Measurements from ENCODE around the gene NRCAM.

Gene NRCAM

DNA sequence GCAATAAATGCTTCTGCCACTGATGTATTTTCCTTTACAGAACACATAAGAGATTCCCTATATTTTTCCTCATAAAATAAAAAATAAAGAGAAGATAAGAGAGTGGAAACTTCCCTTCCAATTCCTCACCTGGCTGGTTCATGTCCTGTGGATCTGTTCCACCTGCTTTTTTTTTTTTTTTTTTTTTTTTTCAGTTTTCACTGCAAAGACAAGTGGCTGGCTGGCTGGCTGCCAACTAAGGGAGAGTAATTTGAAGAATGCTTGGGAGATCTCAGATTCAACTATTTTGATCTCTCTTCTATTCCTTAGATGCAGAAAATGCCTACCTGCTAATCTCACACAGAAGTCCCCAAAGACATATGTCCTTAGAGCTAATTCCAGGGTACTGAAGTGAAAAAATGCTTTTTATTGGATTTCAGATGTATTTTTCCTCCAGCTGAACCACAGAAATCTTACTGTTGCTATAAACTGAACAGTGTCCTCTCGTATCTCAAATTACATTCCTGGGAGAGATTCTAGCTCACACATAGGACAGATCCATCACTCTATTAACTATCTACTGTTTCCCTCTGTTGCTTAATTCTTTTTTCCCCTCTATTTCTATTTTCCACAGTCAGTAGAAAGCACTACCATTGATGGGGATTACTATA, 120.8 kb downstream of the NRCAM start:
- no peak for DNase-seq

DNA sequence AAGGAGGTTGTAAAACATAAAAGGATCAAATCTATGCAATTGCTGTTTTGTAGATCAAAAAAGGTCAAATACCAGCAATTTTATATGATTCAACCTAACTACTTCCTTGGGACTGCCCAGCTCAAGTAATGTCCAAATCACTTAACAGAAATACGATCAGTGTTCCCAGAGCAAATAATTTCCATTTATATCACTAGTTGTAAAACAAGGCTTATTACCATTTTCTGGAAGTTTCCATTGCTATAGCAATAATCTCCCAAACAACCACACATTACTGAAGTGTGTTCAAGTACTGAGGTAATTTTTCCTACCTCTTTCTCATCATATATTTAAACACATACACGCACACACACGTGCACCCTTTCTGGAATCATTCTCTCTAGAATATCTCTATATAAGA, 123.3 kb downstream of the NRCAM start:
- DNase-seq: no peak

DNA sequence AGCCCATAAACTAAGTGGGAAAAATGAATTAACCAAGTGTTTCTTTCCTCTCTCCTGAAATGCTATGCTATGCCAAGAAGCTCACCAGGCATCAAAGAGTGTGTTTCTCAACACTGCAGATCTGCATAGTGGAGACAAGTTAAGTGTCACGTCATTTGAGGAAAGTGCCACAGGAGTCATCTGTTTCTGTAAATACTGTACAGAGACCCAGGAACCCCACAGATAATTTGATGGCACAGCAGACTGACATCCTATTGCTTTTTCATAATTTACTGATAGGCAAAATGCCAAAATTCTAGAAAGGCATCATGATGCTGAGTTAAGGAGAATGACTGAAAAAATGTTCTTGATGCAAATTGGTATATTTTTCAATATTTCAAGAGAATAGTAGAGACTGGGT, 124.3 kb downstream of the NRCAM start:
- DNase-seq: no peak

DNA sequence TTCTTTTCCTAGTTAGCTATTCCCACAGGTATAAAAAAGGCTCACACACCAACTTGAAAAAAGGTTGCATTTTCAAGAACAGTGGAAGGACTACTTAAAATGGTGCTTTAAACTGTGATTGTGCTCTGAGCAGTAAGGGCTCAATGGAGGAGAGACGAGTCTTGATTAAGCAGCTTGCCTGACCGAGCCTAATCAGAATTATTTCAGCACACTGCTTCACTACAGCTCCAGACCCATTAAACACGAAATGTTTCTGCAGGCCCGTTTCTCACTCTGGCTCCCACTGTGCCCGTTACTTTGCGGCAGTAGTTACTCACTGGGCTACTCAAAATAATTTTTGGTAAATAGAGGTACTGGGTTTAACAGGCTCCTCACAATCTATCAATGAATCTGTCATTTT, 126.0 kb downstream of the NRCAM start:
- no peak for DNase-seq

DNA sequence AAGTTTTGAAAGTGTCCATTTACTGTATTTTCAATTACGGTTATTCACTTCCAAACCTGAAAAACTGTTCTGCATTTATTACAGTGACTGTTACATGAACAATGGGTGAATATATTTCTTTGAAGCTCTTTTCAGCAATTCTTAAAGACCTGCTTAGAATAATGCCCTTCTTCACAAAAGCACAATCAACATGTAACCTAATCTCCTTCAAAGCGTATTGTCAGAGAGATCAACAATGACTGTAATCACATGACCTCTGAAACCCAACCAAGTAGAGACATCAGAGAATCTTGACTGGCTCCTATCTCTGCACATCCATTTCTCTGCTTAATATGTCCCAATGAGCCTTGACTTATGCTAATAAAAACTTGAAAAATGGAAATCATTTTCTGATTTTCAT, 126.7 kb downstream of the NRCAM start:
- no peak for DNase-seq

DNA sequence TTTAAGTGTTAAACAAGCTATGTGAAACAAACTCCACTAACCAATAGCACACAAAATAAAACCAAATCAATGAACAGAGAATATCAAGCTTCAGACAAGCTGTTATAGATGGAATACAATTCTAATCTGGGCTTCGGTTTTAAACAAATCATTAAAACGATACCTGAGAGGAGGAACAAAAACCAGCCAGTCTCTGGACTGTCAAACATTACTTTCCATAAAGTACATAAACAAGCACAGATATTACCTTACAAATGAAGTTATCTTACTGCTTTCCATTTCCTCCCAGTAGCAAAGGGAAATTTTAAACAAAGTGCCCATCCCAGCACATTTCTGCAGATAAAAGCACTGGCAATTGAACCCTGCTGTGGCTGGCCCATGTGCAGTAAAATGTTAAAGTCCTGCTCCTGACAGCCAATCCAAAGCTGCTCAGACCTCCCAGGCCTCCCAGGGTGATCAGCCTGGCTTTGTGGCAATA, 128.0 kb downstream of the NRCAM start:
- DNase-seq: no peak

DNA sequence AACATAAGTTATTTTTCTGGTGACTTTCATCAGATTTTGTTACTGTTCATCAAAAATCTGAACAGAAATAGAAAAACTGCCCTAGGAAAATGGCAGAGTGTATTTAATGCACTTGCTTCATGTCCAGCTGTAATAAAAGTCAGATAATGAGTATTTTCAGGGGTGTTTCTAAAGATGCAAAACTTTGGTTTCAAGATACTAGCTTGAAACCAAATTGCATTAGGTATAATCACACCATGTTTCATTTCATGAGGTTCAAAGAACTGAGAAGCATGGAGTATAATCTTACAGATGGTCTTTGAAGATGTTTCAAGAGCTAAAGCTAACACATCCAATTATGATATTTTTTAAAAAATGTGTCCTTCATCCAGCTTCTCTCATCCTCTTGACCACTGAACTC, 128.9 kb downstream of the NRCAM start:
- DNase-seq: no peak

DNA sequence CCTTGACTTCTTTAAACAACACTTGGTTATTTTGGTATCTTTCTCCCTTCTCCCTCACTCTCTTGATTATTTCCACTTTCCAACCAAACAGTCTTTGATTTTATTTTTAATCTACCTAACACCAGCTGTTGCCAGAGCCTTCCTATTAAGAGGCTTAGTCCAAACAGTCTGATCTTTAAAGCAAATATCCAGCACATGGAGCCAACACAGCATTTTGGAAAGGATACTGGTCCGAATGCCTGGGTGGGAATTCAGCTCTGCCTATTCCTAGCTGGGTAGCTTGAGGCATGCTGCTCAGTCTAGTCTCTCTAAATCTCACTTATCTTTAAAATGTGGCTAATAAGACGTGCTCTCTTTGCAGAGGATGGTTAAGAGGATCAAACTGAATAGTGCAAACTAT, 129.3 kb downstream of the NRCAM start:
- DNase-seq: no peak

DNA sequence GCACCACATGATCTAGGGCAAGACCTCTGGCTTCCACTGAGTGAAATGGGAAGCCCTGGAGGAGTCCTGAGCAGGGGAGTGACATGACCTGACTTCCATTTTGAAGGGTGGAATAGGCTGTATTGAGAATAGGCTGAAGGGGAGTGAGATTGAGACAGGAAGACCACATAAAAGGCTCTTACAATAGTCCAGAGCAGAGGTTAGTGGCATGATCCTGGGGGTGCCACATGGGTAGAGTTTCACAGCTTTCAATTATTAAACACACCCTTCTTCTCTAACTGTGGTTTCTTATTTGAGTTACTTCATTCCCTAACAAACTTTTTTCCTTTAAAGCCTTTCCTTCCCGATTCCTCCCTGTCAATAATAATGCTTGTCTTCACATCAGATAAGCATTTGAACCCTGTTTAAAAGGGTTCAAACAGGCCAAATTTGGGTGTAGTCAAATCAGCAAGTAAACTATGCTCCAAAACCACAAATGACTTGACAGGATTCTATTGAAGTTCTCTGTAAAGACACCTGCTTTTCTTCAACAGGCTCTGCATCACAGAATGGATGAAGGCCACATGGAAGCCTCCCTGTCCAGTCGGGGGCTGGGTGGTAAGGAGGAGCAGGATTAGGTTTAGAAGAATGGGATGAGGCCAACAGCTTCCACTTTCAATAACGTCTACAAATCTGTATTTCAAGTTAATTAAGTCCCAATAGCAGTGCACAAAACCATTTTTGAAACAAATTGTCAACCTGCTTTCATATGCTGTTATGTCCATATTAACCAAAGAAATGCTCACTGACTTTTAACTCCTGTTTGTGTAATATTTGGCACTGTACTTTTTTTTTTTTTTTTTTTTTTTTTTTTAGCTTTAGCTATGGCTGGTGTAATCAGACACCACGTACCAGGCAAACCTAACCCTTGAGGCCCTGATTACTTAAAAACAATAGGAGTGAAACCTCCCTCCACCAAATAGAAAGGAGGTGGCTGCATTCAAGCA, 131.9 kb downstream of the NRCAM start:
- DNase-seq: no peak

DNA sequence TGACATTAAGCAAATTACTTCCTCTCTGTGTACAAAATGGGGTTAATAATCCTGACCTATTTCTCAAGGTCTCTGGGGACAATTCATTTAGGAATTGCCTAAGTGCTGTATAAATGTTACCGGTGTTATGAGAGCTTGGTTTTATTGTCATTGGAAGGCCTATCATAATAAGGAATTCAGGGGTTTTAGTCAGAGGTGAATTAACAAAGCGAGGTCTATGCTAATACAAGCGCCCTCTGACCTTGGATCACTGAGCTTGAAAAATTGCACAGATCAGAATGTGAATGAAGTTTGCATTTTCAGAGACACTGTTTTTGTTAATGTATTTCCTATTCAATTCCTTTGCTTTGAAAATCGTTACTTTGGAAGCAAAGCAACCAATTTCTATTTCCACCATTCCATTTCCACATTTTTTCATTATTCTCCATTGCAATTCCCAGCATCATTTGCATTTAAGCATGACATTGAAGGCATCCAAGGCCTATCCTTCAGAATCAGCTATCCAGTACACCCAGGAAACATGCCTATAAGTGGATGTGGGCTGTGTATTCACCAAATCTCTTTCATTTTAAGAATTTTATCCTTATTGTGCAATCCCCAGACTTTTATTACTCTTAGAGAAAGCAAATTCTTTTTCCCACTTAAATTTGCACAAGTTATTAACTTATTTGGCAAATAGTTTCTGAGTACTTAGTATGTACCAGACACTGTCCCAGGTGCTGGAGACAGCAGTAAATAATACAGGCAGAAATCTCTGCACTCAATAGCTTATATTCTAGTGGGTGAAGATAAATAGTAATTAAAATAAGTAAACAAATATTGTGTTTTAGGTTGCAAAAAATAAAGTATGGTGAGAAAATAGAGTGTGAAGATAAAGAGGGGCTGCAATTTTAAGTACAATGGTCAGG, 133.1 kb downstream of the NRCAM start:
- DNase-seq: no peak

DNA sequence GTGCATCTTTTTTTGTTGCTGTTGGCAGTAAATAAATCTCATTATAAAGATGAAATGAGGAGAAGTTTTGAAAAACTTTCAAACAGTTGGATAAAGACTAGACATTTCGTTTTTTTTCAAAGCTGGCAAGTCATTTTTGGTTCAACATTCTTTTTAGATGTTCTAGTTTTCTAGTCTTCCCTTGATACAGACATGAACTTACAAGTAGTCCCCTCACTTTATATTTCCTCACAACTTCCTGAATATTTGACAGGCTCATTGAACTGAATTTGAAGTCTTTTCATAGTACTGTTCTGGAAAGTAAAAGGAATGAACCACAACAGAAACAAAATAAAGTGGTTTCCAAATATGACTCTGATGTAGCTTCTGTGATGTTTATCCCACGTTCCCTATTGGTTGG, 134.2 kb downstream of the NRCAM start:
- no peak for DNase-seq

DNA sequence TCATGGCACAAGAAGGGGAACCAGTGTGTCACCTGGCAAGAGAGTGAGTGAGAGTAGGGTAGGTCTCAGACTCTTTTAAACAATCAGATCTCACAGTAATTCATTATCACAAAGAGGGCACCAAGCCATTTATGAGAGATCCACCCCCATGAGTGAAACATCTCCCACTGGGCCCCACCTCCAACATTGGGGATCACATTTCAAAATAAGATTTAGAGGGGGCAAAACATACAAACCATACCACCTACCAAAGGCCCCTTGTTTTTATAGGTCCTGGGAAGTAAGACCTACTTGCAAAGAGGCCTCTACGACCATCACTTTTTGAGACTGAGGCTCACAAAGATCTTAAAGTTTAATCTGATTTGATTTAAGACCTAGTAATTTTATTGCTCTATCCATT, 134.9 kb downstream of the NRCAM start:
- no peak for DNase-seq

DNA sequence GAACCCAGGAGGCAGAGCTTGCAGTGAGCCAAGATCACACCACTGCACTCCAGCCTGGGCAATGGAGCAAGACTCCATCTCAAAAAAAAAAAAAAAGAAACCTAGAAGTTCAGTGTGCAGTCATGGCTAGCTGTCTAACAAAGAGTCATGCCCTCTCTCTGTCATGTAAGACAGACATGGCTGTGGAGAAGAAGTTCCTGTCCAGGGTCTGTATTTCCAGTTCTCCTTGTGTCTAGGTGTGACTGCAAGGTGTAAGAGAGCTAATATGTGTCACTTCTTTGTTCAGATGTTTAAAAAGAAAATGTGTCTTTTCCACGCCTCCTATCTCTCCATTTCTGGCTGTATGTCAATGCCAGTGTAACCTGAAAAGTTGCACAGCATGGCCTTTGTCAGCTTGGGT, 139.5 kb downstream of the NRCAM start:
- no peak for DNase-seq

DNA sequence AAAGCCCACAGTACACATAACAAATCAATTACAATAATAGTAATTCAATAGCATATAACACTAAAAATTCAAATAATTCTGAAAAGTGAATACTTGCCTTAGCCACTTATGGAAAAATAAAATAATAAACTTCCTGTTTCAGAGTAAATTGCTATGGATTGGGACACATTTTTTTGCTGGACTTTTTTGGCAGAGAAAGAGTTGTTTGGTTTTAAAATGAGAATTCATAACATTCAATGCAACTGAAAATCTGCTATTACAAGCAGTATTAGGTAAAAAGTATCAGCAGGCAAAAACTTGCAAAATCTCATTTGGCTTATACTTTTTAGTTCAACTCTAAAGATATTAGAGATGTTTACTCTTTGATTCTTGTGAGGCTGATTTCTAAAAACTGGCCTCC, 141.7 kb downstream of the NRCAM start:
- DNase-seq: no peak

DNA sequence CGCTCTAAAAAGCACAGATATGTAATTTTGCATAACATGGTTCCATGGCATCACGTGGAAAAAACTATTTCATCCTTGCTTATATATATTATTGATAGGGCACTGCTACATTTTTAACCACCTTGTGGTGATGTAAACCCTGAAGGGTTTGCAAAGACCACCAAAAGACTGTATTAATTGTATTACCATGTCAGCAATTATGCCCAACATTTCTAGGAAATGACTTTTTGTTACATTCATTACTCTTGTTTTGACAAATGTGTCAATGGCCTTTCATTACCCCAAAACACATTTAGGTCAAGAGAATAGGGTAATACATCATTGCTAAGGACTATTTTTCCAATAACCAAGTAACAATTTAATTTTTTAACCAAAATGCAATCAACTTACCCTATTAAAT, 142.2 kb downstream of the NRCAM start:
- DNase-seq: no peak

DNA sequence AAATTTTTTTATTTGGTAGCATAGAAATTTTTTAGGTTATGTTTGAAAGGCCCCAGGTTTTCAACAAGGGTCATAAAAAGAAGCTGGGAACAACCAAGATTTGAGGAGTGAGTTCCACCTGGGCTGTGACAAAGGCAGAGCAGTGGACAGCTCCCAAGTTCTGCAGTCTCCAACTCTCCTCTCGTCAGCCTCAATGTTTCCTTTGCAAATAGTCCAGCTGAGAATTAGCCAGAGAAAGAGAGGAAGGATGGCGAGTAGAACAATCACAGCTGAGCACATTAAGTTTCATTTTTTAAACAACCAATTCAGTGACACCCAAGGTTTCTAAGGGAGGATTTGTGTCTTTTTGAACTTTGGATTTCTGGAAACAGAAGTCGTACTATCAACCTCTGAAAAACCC, 143.2 kb downstream of the NRCAM start:
- no peak for DNase-seq

DNA sequence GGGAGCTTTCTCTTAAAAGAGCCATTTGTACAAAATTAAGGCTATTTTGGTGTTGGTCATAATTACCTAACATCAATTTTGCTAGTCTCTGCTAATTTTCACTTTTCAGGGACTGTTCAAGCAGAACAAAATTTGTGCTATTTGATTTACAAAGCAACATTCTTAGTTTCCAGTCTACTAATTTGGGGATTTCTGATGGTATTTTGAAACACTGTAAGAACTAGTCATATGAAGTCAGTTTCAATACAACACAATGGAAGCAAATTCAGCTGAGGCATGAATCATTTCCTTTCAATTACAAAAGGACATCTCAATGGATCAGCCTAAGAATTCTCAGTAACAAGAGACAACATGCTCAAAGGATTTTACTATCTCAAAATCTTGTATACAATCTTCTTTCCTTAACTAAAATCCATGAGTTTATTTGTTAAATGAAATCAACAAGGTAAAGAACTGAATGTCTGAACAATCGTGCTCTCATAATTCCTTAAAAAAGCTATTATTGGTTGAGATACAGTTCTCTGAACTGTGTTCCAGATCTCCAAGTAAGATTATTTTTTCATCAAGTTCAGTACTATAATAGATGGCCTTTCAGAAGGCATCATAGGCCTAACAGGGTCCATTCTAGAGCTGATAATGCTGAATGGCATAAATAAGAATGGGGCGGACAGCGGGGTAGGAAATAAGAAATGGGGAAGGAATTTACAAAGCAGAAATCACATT, 144.6 kb downstream of the NRCAM start:
- no peak for DNase-seq

DNA sequence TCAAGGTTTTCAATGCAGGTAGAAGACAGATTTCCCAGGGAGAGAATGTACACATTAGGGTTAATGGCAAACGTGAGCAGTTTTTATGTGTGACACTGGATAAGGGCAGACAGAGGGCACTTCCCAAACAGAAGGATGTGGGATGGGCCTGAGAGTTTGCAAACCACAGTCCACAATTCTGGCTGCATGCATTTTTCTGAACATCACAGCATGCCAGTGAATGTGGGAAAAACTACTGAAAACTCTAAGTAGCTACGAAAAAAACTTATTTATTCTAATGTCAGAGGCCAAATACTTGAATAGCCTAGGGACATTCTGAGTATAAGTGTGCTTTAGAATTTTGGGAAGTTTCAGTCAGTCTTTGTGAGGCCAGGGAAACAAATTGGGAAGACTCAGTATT, 145.9 kb downstream of the NRCAM start:
- no peak for DNase-seq

DNA sequence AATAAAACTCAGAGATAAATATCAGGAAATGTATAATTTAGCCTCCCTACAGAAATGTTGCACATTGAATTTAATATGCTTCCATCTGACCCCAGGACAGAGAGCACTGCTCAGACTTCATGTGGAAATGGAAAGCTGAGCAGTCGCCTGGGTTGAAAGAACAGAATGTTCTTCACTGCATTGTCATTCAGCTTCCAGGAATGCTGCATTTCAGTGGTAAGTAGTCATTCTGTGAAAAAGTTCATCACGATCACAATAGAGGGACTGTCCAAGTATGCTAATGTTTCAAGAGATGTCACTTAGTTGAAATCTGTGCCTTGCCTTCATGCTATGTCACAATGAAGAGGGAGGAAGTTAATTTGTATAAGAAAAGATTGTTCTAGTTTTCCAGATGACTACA, 147.3 kb downstream of the NRCAM start:
- no peak for DNase-seq

DNA sequence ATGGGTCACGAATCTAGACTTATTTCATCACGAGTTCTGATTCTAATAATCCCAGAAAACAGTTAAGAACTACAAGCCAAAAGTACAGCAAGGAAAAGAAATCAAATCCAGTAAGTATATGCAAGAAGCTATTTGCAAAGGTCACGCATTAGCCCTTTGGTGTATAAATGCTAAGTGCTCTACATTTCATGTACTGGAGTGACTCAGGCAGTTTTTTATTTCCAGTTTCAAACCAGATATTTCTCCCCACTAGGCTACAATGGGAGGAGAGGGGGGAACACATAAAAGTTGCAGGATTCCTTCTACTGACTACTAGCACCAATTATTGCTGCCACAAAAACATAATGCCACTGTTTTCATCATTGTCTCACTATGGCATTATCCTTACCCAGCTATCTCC, 148.0 kb downstream of the NRCAM start:
- no peak for DNase-seq

DNA sequence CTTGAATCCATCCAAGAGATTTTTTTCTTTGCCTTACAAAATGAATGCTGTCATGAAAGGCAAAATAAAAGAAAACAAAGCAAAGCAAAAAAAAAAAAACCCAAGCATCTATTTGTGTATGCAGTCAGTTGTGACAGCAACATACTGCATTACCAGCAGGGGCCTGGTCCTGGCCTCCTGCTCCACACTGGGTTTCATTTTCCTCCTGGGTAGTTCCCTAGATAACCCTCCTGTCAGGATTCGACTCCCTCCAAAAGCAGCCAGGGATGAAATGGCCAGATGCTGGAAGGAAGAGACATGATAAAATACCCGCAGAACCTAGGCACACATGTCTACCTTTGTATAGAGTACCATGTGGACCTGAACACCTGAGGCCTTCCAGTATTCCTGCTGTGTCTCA, 148.6 kb downstream of the NRCAM start:
- DNase-seq: no peak

DNA sequence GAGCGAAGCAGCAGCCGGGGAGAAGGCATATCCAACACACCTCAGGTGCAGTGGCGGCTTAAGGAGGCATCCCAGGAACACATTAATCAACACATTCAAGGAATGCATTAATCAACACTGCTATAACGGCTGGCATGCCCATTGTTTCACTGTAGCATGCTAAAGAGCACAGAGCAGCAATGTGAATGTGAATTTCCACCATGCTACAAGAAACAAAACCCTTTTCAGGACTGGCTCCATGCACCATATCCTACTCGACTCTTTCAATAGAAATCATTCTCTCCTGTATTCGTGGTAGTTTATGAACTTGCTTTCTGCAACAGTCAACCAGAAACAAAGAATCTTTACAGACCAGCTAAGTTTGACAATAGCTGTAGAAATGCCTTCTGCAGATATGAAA, 149.0 kb downstream of the NRCAM start:
- no peak for DNase-seq

DNA sequence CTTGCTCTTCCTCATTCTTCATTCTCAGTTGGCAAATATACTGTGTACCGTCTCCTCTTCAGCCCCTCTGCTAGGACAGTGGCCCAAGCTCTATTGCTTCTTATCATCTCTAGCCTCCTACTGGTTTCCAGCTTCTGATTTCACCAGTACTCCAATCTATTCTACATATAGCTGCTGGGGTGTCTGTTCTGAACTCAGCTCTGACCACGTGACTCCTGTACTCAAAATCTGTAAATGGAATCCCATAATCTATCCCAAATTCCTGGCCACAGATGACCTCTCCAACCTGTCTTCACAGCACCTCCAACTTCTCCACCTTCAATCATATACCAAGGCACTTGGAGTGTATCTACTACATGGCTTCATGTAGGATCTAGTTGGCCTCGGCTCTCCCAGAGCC, 152.9 kb downstream of the NRCAM start:
- DNase-seq: no peak
